Stomach (tissue), 9 donors: ENCODE measurements around the gene RPP14. TPM values are rescaled to one million over a fixed set of nuclear protein-coding genes. Genes with fewer than 3 reads are reported as not detected.
A peak's percentile ranks its signal among the peaks of the same experiment; 100 is the strongest.
"Not testable (repeated sequence)": the region's sequence is repeated elsewhere in the genome, so short reads cannot be mapped to it uniquely, and the experiment has no call there.

Experiments
- DNase-seq, 2 donors: peaks; one replicate each; pipeline versions ENCODE4 v3.0.0 to v3.0.0-alpha.2; 2013 to 2019
- H3K27ac ChIP-seq, 5 donors: fragments of 200-600 bp in 4 of 5; sonication (generic) in 4 of 5; one replicate each; pipeline ENCODE4 v1.5.1; 2013 to 2019; ENCODE audit warnings: mild to moderate bottlenecking in 1 of 5, moderate library complexity in 1 of 5
- H3K27me3 ChIP-seq, 3 donors: fragments of 200-600 bp; sonication (generic); one replicate each; pipeline ENCODE4 v1.5.1; 2017 to 2019; ENCODE audit warnings: mixed run types in 1 of 3
- H3K36me3 ChIP-seq, 4 donors: fragments of 200-600 bp; sonication (generic); 1 replicate in 3 of 4; 2 replicates in 1 of 4; pipeline ENCODE4 v1.5.1; 2016 to 2019
- H3K4me1 ChIP-seq, 4 donors: fragments of 200-600 bp; sonication (generic); one replicate each; pipeline ENCODE4 v1.5.1; 2016 to 2019
- H3K4me3 ChIP-seq, 4 donors: fragments of 200-600 bp; sonication (generic) in 3 of 4; one replicate each; pipeline ENCODE4 v1.5.1; 2016 to 2019; ENCODE audit warnings: mild to moderate bottlenecking in 1 of 4
- H3K9me3 ChIP-seq, 4 donors: fragments of 200-600 bp; sonication (generic); one replicate each; pipeline ENCODE4 v1.5.1; 2016 to 2019
- EP300 ChIP-seq: sonication (generic); formaldehyde crosslinking; IDR thresholded peaks from one replicate; pipeline ENCODE4 v1.6.1; 2017; ENCODE audit warnings: antibody characterized with exemption
- POLR2A ChIP-seq, 4 donors: fragments of 450-650 bp; IDR thresholded peaks; one replicate each; pipeline ENCODE4 v1.6.1; 2016; ENCODE audit warnings: antibody characterized with exemption in 4 of 4, control low read depth in 2 of 4, mild to moderate bottlenecking in 1 of 4, moderate library complexity in 1 of 4
- POLR2AphosphoS5 ChIP-seq, 3 donors: sonication (generic); formaldehyde crosslinking; IDR thresholded peaks; one replicate each; pipeline ENCODE4 v1.6.1; 2016; ENCODE audit warnings: antibody characterized with exemption in 3 of 3
- WGBS, 5 donors: extraction: QIAGEN DNeasy Blood & Tissue Kit in 3 of 5; methylation state at CpG; one replicate each; pipeline versions ENCODE4 v1.1.5 to v1.1.7; 2013 to 2018; 5-methylcytosine and 5-hydroxymethylcytosine counted together
- intact Hi-C: fragments of 100-400 bp; cut with DNase I; formaldehyde crosslinking; loops from one replicate; pipeline ENCODE4 v1.15.1; 2023; ENCODE audit warnings: low total_unique reads
- polyA plus RNA-seq, 3 donors: library from polyadenylated mRNA; stranded (reverse); fragments of 200-250 nt; gene quantifications; one replicate each; pipeline ENCODE4 v1.2.3, GENCODE V29; 2013
- total RNA-seq, 5 donors: library from RNA; depleted of rRNA; stranded (reverse); fragments of >200 nt; gene quantifications; one replicate each; pipeline versions ENCODE4 v1.1.0 to v1.2.3, GENCODE V29; 2014 to 2016
- TF ChIP-seq, protein P1 (sequence below), 7 experiments: fragments of 450-650 bp in 4 of 7; fragments of 200-600 bp in 3 of 7; sonication (generic) in 3 of 7; IDR thresholded peaks; one replicate each; pipeline ENCODE4 v1.5.1; 2016 to 2019; ENCODE audit warnings: antibody characterized with exemption in 7 of 7, control low read depth in 2 of 7, mild to moderate bottlenecking in 1 of 7
- donor health status: healthy with polysubstance abuse.
- donor health status: Bipolar disorder and iron deficiency.
- donor health status: healthy.

The RPP14 gene
- total and polyA plus RNA-seq, 8 donors: 4.1 to 23.5 (median 9.9) TPM

DNA sequence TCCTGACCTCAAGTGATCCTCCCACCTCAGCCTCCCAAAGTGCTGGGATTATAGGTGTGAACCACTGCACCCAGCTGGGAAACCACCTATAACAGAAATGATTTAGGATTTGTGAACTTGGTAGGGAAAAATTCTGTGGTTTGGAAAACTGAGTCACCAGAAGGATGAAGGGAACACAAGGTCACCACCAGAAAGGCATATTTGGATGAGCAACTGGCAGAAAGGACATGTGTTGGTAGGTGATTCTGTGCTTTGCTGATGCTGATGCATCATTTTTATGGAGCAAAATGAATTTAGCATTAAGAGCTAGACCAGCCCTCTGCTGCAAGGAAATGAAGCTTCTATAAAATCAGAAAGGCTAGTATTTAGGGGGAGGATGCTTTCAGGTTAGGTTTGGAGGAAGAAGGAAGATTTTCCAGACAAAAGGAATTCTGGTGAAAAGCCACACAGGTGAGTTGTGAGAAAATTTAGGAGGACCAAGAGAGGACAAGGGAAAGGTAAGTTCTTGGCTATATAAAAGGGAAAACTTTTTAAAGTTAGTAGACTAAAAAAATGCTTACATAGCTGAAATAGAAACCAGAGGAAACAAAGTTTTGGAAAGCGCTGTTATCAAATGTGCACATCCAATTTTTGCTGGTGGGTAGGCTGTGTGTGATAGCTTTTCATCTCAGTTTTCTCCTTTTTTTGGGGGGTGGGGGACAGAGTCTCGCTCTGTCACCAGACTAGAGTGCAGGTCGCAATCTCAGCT, 30.3 kb downstream of the RPP14 start:
- 96 to 97% (median 96%) methylated on average over 3 of the region's 3 CpGs for WGBS, 5 donors
- Histone ChIP-seq H3K4me1 (peaks cover 10 to 59% (median 34%) of the 10 kb centered on the region in 4 donors), H3K27ac (peak overlapping the region in 3 of 5 donors; percentile 18 to 86 (median 85)), H3K4me3 (no peak overlapping the region), H3K27me3 (no peaks in the 10 kb centered on the region), H3K36me3 (peaks cover 0 to 14% (median 4%) of the 10 kb centered on the region in 4 donors), H3K9me3 (no peaks in the 10 kb centered on the region)
- no peak for DNase-seq
- no peak for TF ChIP-seq POLR2AphosphoS5 (IDR thresholded peaks at IDR 0.05)
- TF ChIP-seq EP300: no peak
- TF ChIP-seq POLR2A (IDR thresholded peaks at IDR 0.05): no peak
- TF ChIP-seq, protein P1, sequence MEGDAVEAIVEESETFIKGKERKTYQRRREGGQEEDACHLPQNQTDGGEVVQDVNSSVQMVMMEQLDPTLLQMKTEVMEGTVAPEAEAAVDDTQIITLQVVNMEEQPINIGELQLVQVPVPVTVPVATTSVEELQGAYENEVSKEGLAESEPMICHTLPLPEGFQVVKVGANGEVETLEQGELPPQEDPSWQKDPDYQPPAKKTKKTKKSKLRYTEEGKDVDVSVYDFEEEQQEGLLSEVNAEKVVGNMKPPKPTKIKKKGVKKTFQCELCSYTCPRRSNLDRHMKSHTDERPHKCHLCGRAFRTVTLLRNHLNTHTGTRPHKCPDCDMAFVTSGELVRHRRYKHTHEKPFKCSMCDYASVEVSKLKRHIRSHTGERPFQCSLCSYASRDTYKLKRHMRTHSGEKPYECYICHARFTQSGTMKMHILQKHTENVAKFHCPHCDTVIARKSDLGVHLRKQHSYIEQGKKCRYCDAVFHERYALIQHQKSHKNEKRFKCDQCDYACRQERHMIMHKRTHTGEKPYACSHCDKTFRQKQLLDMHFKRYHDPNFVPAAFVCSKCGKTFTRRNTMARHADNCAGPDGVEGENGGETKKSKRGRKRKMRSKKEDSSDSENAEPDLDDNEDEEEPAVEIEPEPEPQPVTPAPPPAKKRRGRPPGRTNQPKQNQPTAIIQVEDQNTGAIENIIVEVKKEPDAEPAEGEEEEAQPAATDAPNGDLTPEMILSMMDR (IDR thresholded peaks at IDR 0.05): no peak
- intact Hi-C loops: loop anchor here (10.0 kb wide), 1 partner anchor 158 kb away; the partner anchor contains the start of gene KCTD6

GRCh38 chr3:58337190-58337589, 31.1 kb downstream of the RPP14 start:
- DNase-seq: no peak
- 93 to 100% (median 100%) methylated on average over 1 of the region's 1 CpG for WGBS, 5 donors
- intact Hi-C loops: loop anchor here (10.0 kb wide), 1 partner anchor 158 kb away; the partner anchor contains the start of gene KCTD6
- Histone ChIP-seq H3K27me3 (no peaks in the 10 kb centered on the region), H3K4me3 (no peak overlapping the region), H3K27ac (peak overlapping the region in 1 of 5 donors; percentile 86), H3K4me1 (peaks cover 7 to 53% (median 33%) of the 10 kb centered on the region in 4 donors), H3K36me3 (peaks cover 0 to 16% (median 5%) of the 10 kb centered on the region in 4 donors), H3K9me3 (no peaks in the 10 kb centered on the region)
- TF ChIP-seq EP300 (no peak), POLR2A (IDR thresholded peaks at IDR 0.05) (no peak), POLR2AphosphoS5 (IDR thresholded peaks at IDR 0.05) (no peak)
- TF ChIP-seq, protein P1 (IDR thresholded peaks at IDR 0.05): no peak

DNA sequence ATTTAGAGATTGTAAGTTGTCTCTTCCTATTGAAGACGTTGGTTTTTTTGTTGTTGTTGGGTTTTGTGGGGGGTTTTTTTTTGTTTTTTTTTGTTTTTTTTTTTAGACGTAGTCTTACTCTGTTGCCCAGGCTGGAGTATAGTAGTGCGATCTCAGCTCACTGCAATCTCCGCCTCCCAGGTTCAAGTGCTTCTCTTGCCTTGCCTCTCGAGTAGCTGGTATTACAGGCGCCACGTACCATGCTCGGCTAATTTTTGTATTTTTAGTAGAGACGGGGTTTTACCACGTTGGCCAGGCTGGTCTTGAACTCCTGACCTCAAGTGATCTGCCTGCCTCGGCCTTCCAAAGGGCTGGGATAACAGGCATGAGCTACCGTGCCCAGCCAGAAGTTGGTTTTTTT, 33.1 kb downstream of the RPP14 start:
- not testable (repeated sequence) for H3K27me3 ChIP-seq, H3K9me3 ChIP-seq, H3K27ac ChIP-seq, H3K4me3 ChIP-seq, DNase-seq
- H3K4me1 ChIP-seq: peaks cover 4 to 53% (median 27%) of the 10 kb centered on the region in 4 donors
- H3K36me3 ChIP-seq: peaks cover 0 to 19% (median 11%) of the 10 kb centered on the region in 4 donors
- intact Hi-C loops: loop anchor here (10.0 kb wide), 1 partner anchor 156 kb away; the partner anchor contains the start of gene KCTD6
- WGBS, 5 donors: 93 to 96% (median 95%) methylated on average over 12 of the region's 12 CpGs
- peak in 1 of 4 donors; percentile 12 for TF ChIP-seq POLR2A (IDR thresholded peaks at IDR 0.05)

DNA sequence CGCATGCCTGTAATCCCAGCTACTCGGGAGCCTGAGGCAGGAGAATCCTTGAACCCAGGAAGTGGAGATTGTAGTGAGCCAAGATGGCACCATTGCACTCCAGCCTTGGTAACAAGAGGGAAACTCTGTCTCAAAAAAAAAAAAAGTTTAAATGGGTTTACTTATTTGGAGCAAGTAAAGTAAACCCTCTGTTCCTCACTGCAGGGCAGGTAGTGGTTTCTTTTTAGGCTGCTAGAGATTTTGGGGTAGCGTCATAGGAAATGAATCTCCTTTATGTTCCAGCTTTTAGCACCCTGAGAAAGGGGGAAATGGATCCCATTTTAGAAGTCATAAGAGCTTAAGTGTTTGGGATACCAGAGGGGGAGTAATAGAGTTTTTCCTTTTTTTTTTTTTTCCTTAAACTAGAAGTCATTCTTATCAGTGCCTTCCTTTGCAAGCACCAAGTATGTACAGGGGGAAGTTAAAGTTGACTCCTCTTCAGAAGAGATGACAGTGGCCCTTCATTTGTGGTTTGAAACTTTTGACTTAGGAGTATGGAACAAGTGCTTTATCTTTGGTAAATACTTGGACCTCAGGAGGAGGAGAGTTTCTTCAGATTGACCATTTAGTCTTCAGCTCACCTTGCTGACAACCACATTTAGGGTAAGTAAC, 34.7 kb downstream of the RPP14 start:
- WGBS, 5 donors: 96 to 99% (median 97%) methylated on average over 3 of the region's 3 CpGs
- peaks cover 0 to 42% (median 14%) of the 10 kb centered on the region in 4 donors for H3K4me1 ChIP-seq
- intact Hi-C loops: no loop called here
- no peaks in the 10 kb centered on the region for H3K9me3 ChIP-seq
- DNase-seq: no peak
- no peaks in the 10 kb centered on the region for H3K27me3 ChIP-seq
- TF ChIP-seq POLR2AphosphoS5 (IDR thresholded peaks at IDR 0.05) (no peak), EP300 (no peak), POLR2A (IDR thresholded peaks at IDR 0.05) (no peak)
- TF ChIP-seq, protein P1 (IDR thresholded peaks at IDR 0.05): no peak
- peaks cover 0 to 19% (median 11%) of the 10 kb centered on the region in 4 donors for H3K36me3 ChIP-seq
- no peak overlapping the region for H3K27ac ChIP-seq
- no peak overlapping the region for H3K4me3 ChIP-seq
